A549 (cell line): ENCODE measurements around the gene TANGO2. TPM values are rescaled to one million over a fixed set of nuclear protein-coding genes. Genes with fewer than 3 reads are reported as not detected.

Source experiments
- ATAC-seq, 2 experiments: fragments of 200-7000 bp in 1 of 2; fragments of >200 bp in 1 of 2; cut with Nextera tagmentation in 1 of 2; cut with Tn5 transposase in 1 of 2; 3 replicates each; pipeline versions ENCODE4 v1.8.0 to v1.9.1; 2018 to 2020; ENCODE audit warnings: mild to moderate bottlenecking in 1 of 2, moderate library complexity in 1 of 2
- CTCF ChIA-PET: fragments of 300-600 bp; sonication (Branson Sonifier 250); formaldehyde crosslinking; extraction: SDS; loops from one replicate; lab custom pipeline; 2021; ENCODE audit warnings: antibody characterized with exemption, inconsistent platforms; lab: Yijun Ruan, JAX
- POLR2A ChIA-PET: fragments of 350-600 bp; formaldehyde crosslinking; extraction: SDS; loops from one replicate; lab custom pipeline; 2021; ENCODE audit warnings: antibody characterized with exemption, inconsistent platforms; lab: Yijun Ruan, JAX
- DNase-seq, 2 experiments: peaks; one replicate each; pipeline versions ENCODE4 v3.0.0 to v3.0.0-alpha.2; 2011 to 2016; ENCODE audit warnings: low read depth in 1 of 2, low spot score in 1 of 2
- FAIRE-seq: peaks from 2 replicates; lab custom pipeline; 2011; peaks lifted over from hg19 to GRCh38; lab: Jason Lieb, UNC
- H3K27ac ChIP-seq, 2 experiments: fragments of >200 bp; sonication (Bioruptor Twin); formaldehyde crosslinking; 3 replicates each; pipeline ENCODE4 v1.5.1; 2016 to 2017
- H3K4me1 ChIP-seq: fragments of >200 bp; sonication (Bioruptor Twin); formaldehyde crosslinking; 3 replicates; pipeline ENCODE4 v1.6.1; 2016
- H3K4me2 ChIP-seq: fragments of >200 bp; sonication (Bioruptor Twin); formaldehyde crosslinking; 3 replicates; pipeline ENCODE4 v1.6.1; 2016
- H3K4me3 ChIP-seq: fragments of >200 bp; sonication (Bioruptor Twin); formaldehyde crosslinking; 3 replicates; pipeline ENCODE4 v1.5.1; 2016
- H3K9me3 ChIP-seq: fragments of >200 bp; sonication (Bioruptor Twin); formaldehyde crosslinking; 3 replicates; pipeline ENCODE4 v1.6.1; 2016
- ATOH8 ChIP-seq: fragments of 250-450 bp; sonication (Bioruptor Pico); IDR thresholded peaks from 2 replicates; pipeline ENCODE4 v1.5.0; 2020; ENCODE audit warnings: low read depth, mild to moderate bottlenecking, moderate library complexity
- BHLHE40 ChIP-seq: IDR thresholded peaks from 2 replicates; pipeline ENCODE4 v1.6.1; 2012; ENCODE audit warnings: low read depth, low read length, inconsistent platforms
- CBX8 ChIP-seq: fragments of 200-600 bp; sonication (generic); IDR thresholded peaks from 2 replicates; pipeline ENCODE4 v1.6.1; 2016
- CHD4 ChIP-seq: fragments of 200-600 bp; sonication (generic); IDR thresholded peaks from 2 replicates; pipeline ENCODE4 v1.6.1; 2016; ENCODE audit warnings: antibody characterized with exemption, mild to moderate bottlenecking, borderline replicate concordance
- CTCF ChIP-seq: fragments of >200 bp; sonication (Bioruptor Twin); formaldehyde crosslinking; IDR thresholded peaks from 3 replicates; pipeline ENCODE4 v1.5.1; 2016
- E2F6 ChIP-seq: IDR thresholded peaks from 2 replicates; pipeline ENCODE4 v1.6.1; 2012; ENCODE audit warnings: low read depth, borderline replicate concordance
- EHF ChIP-seq: fragments of 250-450 bp; sonication (Bioruptor Pico); IDR thresholded peaks from 2 replicates; pipeline ENCODE4 v1.5.0; 2020; ENCODE audit warnings: mild to moderate bottlenecking
- EP300 ChIP-seq, 2 experiments: fragments of >200 bp; sonication (Bioruptor Twin); formaldehyde crosslinking; IDR thresholded peaks; 2 replicates in 1 of 2; 3 replicates in 1 of 2; pipeline ENCODE4 v1.6.1; 2016 to 2017
- FOSB ChIP-seq: fragments of 250-450 bp; sonication (Bioruptor Pico); IDR thresholded peaks from 2 replicates; pipeline ENCODE4 v1.5.0; 2020; ENCODE audit warnings: mild to moderate bottlenecking, moderate library complexity
- HES2 ChIP-seq: fragments of >200 bp; sonication (Bioruptor Twin); formaldehyde crosslinking; IDR thresholded peaks from 2 replicates; pipeline ENCODE4 v1.6.1; 2016
- HMGXB4 ChIP-seq: fragments of 250-450 bp; sonication (Bioruptor Pico); IDR thresholded peaks from 2 replicates; pipeline ENCODE4 v1.5.0; 2021; ENCODE audit warnings: mild to moderate bottlenecking, moderate library complexity, borderline replicate concordance
- HOXB5 ChIP-seq: fragments of 250-450 bp; sonication (Bioruptor Pico); IDR thresholded peaks from 2 replicates; pipeline ENCODE4 v1.5.0; 2020; ENCODE audit warnings: mild to moderate bottlenecking, moderate library complexity
- JUNB ChIP-seq: fragments of >200 bp; sonication (Bioruptor Twin); formaldehyde crosslinking; IDR thresholded peaks from 2 replicates; pipeline ENCODE4 v1.6.1; 2016
- KDM5A ChIP-seq: fragments of 200-600 bp; sonication (generic); IDR thresholded peaks from 2 replicates; pipeline ENCODE4 v1.6.1; 2016; ENCODE audit warnings: antibody characterized with exemption, mild to moderate bottlenecking
- MAFK ChIP-seq: fragments of 450-650 bp; IDR thresholded peaks from 2 replicates; pipeline ENCODE4 v1.6.1; 2014; ENCODE audit not compliant: partially characterized antibody
- MAX ChIP-seq: IDR thresholded peaks from 2 replicates; pipeline ENCODE4 v1.6.1; 2012
- MAZ ChIP-seq: fragments of 150-350 bp; IDR thresholded peaks from 2 replicates; pipeline ENCODE4 v1.6.1; 2014; ENCODE audit warnings: antibody characterized with exemption, low read depth, low read length, borderline replicate concordance
- NFE2L2 ChIP-seq: fragments of 150-350 bp; conservative IDR thresholded peaks from 2 replicates; pipeline ENCODE4 v1.6.1; 2014; ENCODE audit warnings: low read length
- PHF8 ChIP-seq: fragments of 200-600 bp; sonication (generic); IDR thresholded peaks from 2 replicates; pipeline ENCODE4 v1.6.1; 2016; ENCODE audit warnings: low read depth, mild to moderate bottlenecking, antibody characterized with exemption, moderate library complexity, borderline replicate concordance
- RARB ChIP-seq: fragments of 250-450 bp; sonication (Bioruptor Pico); IDR thresholded peaks from 2 replicates; pipeline ENCODE4 v1.8.0; 2021; ENCODE audit warnings: mild to moderate bottlenecking, moderate library complexity
- RCOR1 ChIP-seq: fragments of 150-350 bp; IDR thresholded peaks from 2 replicates; pipeline ENCODE4 v1.6.1; 2014; ENCODE audit warnings: antibody characterized with exemption, low read length, low read depth
- TP53 ChIP-seq: fragments of 250-450 bp; sonication (Bioruptor Pico); IDR thresholded peaks from 2 replicates; pipeline ENCODE4 v1.5.0; 2021; ENCODE audit warnings: mild to moderate bottlenecking, moderate library complexity
- ZSCAN20 ChIP-seq: fragments of 250-450 bp; sonication (Bioruptor Pico); IDR thresholded peaks from 2 replicates; pipeline ENCODE4 v1.8.0; 2022; ENCODE audit warnings: mild to moderate bottlenecking, moderate library complexity
- WGBS: methylation state at CpG from one replicate; pipeline ENCODE4 v1.1.6; 2017; ENCODE audit errors: missing lambda C conversion rate; 5-methylcytosine and 5-hydroxymethylcytosine counted together
- polyA plus RNA-seq, 4 experiments: library from polyadenylated mRNA; depleted of rRNA in 3 of 4; stranded (reverse); fragments of >200 nt; fragmentation: RNase III in 1 of 4; extraction: RNeasy Plus Mini Kit Qiagen cat#74134 plus additional on column Dnase treatment in 1 of 4; gene quantifications; 2 replicates in 3 of 4; 3 replicates in 1 of 4; pipeline ENCODE4 v1.2.3, GENCODE V29; 2011 to 2017

Gene TANGO2
- polyA plus RNA-seq, 2 of the 4 experiments (the other 2 are of a cell fraction): 13.2 to 13.8 TPM

GRCh38 chr22:20032407-20032991 lies 11.6 kb downstream of the TANGO2 start:
- TF ChIP-seq RCOR1 (no peak), EHF (no peak), MAZ (no peak), CHD4 (no peak), NFE2L2 (no peak), BHLHE40 (no peak), MAX (no peak), MAFK (no peak), HES2 (no peak), EP300 (IDR thresholded peaks at IDR 0.05) (no peak), HOXB5 (CRISPR knock-in tag) (no peak), KDM5A (no peak), CTCF (no peak), RARB (CRISPR knock-in tag) (no peak)
- TF ChIP-seq, all 56 proteins: peak for 0
- Histone ChIP-seq H3K4me2 (no peak overlapping the region), H3K9me3 (no peaks in the 10 kb centered on the region), H3K4me1 (no peaks in the 10 kb centered on the region), H3K4me3 (no peak overlapping the region), H3K27ac (no peak overlapping the region)
- ATAC-seq (no peak), DNase-seq (no peak), FAIRE-seq (no peak)
- CTCF ChIA-PET: interaction anchor here (0.6 to 1.4 kb wide), 2 partner anchors 9 to 61 kb away, joined by 3 to 6 read pairs; no protein-coding TSS in a partner anchor
- 83% methylated on average over 3 of the region's 7 CpGs for WGBS
- POLR2A ChIA-PET: no interaction called here

GRCh38 chr22:20033045-20033706 lies 12.3 kb downstream of the TANGO2 start:
- CTCF ChIA-PET: interaction anchor here (1.3 to 1.5 kb wide), 2 partner anchors 63 to 303 kb away, joined by 3 read pairs; no protein-coding TSS in a partner anchor
- no peak overlapping the region for H3K4me3 ChIP-seq
- DNase-seq: no peak
- no peak for TF ChIP-seq FOSB
- TF ChIP-seq CBX8: no peak
- TF ChIP-seq JUNB: no peak
- no peak for TF ChIP-seq ZSCAN20 (CRISPR knock-in tag)
- no peak for TF ChIP-seq PHF8
- no peak for TF ChIP-seq TP53 (CRISPR knock-in tag)
- no peak for TF ChIP-seq EHF
- no peak for TF ChIP-seq HOXB5 (CRISPR knock-in tag)
- TF ChIP-seq ATOH8 (CRISPR knock-in tag): no peak
- no peak for TF ChIP-seq HMGXB4
- no peak for TF ChIP-seq E2F6
- TF ChIP-seq, all 56 proteins: peak for 0
- Histone ChIP-seq H3K27ac (no peak overlapping the region), H3K9me3 (no peaks in the 10 kb centered on the region), H3K4me2 (no peak overlapping the region), H3K4me1 (no peaks in the 10 kb centered on the region)
- POLR2A ChIA-PET: no interaction called here
- ATAC-seq: no peak
- 95% methylated on average over 4 of the region's 14 CpGs for whole genome bisulfite sequencing
- FAIRE-seq: no peak
